ENCODE measurements around the gene DCHS2.

DCHS2 gene

DNA sequence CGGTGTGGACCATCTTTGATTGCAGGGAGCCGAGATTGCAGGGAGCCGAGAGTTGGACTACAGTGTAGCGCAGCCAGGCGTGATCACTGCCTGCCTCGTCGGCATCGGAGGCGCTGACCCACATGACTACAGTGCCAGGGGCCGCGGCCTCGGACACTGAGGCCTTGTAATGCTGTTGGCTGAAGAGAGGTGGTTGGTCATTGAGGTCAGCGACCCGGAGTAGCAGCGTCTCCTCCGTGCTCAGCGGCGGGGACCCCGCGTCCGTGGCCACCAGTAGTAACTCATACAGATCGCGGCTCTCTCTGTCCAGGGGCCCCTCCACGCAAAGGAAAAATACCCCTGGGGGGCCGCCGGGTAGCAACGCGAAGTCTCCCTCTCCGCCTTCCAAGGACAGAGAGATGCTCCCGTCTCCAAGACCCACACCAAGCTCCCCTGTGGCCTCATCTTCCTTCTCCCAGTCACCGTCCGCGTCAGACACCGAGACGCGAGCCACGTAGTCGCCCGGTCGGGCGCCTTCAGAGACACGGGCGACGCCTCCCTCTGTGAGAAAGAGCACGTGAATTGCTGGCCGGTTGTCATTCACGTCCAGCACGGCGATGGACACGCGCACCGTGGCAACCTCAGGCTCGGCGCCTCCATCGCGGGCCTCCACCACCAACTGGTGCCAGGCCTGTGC is 1.9 kb downstream of the DCHS2 start:
- no peak for DNase-seq (ENCODE audit: low read depth in 3 of 3)

DNA sequence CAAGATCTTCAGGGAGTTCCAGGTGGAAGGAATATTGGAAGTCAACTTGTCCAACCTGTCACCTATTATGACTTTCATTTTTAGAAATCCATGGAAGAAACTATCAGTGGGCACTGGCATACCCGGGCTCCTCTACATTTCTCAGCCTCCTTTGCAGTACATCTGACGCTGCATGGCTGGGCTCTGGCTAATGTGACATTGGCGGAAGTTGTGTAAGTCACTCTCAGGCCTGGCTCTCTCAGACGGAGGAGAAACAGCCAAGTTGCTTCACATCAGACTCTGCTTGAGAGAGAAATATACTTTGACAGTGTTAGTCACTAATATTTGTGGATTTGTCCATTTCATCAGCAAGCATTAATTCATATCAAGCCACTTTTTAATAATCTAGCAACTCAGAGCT is 4.5 kb downstream of the DCHS2 start:
- no peak for DNase-seq (ENCODE audit: low read depth in 3 of 3)

DNA sequence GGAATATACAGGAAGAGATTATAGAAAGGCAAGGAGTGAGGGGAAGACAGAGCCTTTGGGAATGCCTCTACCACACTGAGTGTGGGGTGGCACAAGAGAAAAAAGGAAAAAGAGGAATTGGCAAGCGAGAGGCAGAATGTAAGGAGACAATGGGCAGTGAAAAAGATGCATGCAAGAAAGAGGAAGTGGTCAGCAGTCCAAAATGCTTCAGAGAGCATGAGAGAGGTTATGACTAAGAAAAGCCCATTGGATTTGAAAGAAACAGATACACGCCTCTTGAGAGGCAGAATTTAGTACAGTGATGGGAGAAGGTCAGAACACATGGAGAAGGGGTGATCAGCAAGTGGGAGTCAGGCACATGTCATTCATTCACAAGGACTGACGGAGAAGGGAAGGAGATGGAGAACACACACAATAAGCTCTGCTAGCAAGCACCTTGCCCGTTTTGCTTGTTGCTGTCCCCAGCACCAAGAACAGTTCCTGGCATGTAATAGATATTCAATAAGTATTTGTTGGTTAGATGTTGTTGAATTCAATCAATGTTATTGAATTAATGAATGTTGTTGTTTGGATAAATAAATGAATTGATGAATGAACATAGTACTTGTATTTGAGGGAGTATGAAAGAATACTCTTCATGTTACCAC is 6.3 kb downstream of the DCHS2 start:
- DNase-seq (ENCODE audit: low read depth in 3 of 3): no peak

DNA sequence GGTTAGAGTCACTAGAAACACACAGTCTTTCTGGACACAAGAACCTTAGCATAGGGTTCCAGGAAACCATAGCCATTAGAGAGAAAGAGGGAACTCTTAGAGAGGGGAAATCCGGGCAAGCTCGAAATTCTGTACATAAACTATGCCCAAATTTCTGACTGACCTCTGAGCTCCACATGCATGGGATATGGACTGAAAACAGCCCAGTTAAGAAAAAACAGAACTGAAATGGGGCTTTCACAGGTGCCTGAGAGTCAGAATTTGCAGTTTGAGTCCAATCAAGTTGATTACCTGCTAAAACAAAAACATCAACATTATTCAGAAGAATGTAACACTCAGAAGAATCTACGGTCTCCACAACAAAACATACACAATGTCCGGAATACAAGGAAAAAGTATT is 13.1 kb downstream of the DCHS2 start:
- DNase-seq (ENCODE audit: low read depth in 3 of 3): no peak

DNA sequence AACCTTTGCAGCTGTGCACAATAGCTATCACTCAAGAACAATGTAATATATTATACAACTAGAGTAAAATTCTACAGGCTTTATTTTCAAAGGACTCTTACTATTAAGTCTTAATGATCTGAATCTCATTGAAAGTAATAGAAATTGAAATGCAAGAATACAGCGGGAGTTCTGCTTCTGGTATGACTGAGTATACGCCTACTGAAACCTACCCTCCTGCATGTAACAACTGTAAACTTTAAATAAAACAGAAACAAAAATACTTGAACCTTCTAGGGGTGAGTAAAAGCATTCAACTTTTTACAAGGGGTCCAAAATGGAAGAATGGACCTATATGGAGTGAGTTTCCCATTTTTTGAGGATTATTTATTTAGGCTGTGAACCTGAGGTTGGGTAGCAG is 13.5 kb downstream of the DCHS2 start:
- no peak for DNase-seq (ENCODE audit: low read depth in 3 of 3)

DNA sequence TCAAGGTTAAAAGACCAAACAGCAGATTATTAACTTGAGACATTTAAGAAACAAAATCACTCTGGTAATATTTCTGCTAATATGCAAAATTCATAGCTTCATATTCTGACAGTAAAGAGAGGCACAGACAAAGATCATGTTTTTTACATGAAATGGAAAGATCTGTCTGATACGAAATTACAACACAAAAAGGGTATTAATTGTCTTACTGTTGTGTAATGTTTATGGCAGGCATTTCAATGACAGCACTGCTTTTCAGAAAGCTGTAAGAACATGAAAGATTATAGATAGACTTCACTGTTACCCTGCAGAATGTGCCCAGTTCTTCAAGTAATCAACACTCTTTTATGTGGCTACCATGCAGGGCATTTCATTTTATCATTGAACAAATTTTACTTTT is 15.4 kb downstream of the DCHS2 start:
- DNase-seq (ENCODE audit: low read depth in 3 of 3): no peak

DNA sequence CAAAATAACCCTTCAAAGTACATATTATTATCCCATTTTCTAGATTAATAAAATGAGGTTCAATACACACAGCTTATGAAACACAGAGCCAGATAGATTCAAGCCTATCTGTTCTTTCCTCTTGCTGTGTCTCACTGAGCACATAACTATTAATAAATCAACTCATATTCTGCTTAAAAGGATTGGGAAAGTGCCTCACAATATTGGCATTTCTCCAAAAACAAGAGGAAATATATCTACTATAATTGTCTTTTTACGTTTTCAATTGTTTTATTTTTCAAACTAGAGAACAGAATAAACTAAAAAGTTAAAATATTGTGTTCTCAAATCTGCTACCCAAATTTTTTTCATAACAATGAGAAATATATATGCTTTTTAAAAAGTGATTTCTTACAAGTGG is 15.8 kb downstream of the DCHS2 start:
- DNase-seq (ENCODE audit: low read depth in 3 of 3): no peak

DNA sequence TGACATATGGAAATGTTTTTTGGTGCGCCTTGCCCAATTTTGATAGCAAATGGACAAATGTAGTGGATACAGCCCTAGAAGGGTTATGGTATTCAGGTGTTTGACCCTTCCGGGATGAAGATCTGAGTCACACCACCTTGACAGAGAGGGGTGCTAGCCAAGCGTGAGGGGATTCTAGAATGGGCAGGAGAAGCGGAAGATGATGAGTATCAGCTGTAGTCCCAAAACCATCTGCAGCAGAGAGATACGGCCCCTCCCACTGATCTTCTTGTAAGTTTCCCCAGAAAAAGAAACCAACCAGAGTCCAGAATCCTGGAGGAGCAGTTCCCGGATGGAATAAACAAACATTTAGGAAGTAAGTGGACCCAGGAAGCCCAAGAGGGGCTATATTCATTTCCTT is 18.1 kb downstream of the DCHS2 start:
- DNase-seq (ENCODE audit: low read depth in 3 of 3): no peak

DNA sequence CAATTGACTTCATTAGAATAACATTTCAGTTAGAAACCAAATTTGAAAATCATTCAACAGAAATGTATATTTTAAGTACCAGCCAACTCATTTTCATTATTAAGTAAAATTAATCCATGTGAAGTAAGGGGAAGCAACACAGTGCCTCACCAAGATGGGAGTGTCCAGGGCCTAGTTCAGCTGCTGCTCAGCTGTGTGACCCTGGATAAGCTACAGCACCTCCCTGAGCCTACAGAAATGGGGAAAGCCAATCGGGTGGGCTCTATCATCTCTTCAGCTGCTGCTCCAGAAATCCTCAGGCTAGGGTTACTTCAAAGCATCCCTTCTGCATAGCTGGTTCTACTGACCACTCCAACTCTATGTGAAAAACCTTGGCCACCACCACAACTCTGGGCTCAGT is 18.7 kb downstream of the DCHS2 start:
- no peak for DNase-seq (ENCODE audit: low read depth in 3 of 3)

DNA sequence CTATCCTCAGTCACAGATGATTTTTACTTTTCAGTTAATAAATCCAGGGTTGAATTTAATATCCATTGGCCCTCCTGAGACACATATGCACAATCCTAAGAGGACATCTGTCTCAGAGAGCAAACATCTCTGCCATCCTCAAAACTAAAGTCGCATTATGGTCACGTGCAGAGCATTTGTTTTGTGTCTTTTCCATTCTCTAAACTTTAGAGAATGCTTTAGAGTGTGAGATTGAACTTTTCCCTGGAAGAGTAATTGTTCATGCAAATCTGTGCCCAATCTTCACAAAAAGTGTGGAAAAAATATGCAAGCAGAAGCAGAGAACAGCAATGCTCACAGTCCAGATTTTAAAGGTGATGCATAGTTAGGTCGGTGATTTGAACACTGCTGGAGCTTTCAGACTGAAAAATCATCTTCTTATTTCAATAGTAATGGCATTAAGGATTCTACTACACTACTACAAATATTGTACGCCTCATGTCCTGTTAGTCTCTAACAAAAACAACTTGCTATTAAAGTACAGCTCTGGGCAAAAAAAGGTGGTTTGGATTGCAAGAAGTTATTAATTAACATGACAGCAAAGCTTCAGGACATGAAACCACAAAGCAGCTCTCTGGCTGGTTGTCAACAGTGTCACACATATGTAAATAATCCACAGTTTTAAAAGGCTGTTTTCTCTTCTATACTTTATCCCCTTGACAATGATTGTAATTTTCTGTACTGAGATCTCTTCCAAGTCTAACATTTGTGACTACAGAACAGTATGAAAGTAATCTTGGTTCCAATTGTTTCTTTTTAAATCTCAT is 19.9 kb downstream of the DCHS2 start:
- no peak for DNase-seq (ENCODE audit: low read depth in 3 of 3)

DNA sequence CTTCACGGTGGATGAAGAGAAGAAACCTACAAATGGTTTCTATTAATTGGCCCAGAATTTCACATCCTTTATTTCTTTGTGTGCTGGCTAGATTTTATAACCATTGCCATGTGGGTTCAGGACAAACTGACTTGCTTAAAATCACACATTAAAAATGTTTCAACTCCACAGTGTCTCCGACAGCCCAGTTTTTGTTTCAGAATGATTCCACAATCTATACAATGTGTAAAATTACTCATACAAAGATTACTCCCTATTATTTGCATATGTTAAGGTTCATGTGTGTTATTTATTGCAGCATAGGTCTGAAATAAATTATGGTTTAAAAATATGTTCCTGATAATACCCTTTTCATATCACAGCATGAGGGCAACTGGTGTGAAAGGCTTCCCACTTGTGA is 20.6 kb downstream of the DCHS2 start:
- no peak for DNase-seq (ENCODE audit: low read depth in 3 of 3)

DNA sequence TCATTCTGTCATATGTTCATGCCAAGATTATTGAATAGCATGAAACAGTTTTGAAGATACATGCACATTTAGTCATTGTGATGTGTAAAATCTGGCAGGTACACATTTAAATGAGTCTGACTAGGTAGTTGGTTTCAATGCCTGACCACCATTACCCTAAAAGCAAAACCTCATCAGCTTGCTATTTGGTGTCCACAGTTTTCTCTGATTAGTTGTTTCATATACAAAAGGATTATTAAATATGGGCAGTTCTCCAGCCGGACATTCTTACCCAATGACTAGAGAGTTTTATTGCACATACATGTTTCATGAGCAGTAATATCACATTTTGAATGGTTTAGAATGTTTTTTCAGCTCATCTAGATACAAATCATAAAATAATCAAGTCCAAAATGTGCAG is 23.7 kb downstream of the DCHS2 start:
- no peak for DNase-seq (ENCODE audit: low read depth in 3 of 3)

DNA sequence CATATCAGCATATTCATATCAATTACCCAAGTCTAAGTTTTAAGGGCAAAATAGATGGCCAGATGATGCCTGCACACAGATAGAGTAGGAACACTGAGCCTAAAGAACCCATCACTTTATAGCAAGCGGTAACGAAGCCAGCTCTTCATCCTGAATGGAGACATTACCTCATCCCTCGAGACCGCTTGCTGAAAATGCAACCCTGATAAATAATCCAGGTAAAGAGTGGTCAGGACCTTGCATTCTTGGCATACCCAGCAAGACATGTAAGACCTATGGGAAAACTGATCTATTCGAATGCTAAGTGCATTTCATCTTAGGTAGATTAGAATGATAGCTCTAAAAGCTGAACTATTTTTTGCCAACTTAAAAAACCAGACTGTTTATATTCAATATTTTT is 25.3 kb downstream of the DCHS2 start:
- no peak for DNase-seq (ENCODE audit: low read depth in 3 of 3)

DNA sequence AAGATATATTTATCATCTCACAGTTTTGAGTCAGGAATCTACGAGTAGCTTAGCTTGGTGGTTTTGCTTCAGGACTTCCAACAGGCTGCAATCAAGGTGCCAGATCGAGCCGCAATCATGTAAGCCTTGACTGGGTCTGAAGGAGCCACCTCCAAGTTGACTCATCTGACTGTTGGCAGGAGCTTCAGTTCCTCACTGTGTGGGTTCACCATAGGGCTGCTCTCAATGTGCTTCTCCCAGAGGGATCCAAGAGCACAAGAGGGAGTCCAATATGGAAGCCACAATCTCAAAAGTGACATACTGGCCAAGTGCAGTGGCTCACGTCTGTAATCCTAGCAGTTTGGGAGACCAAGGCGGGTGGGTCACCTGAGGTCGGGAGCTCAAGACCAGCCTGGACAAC is 26.5 kb downstream of the DCHS2 start:
- DNase-seq (ENCODE audit: low read depth in 3 of 3): no peak

DNA sequence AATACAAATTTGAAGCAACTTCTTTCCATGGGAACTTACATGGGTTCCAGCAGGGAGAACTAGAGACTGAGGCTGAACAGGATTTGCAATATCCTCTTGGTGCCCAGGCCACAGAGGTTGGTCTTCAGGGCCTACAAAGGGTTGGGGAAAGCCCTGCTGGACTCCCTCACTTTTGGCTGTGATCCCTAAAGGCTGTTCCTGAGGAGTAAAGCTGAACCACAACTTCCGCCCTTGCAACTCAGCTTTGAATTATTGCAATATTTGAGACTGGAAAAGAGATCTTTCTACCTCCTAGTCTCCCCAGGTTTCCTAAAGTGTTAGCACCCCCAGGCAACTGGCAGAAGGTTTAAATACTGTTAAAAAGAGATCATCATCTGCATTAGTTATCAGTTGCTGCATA is 26.9 kb downstream of the DCHS2 start:
- DNase-seq (ENCODE audit: low read depth in 3 of 3): no peak

DNA sequence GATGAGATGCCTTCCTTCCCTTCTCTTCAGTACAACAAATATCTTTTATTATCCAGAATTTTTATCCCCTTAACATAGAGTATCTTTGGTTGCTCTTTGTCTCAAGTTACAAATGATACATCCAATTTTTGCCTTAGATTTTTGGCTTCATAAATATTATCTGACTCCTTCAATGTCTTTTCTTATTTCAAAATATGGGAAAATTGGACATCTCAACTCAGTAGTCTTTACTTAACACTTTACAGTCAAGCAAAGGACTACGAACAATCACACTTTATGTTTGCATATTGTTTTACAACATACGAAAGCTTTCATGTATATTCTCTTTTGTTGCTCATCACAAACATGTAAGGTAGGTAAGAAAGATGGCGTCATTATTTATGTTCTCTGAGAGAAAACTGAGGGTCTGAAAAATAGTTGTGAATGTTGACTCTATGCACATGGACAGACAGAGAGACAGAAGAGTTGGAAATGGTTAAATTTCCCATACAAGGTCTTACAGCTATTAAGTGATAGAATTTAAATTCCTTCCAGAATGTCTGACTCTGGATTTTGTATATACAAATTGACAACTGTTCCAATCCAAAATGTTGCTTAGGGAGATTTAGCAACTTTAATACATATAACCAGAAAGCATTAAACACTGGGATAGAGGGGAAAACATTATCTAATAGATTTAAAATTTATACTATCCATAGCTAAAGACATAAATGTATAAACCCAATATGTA is 29.4 kb downstream of the DCHS2 start:
- no peak for DNase-seq (ENCODE audit: low read depth in 3 of 3)

DNA sequence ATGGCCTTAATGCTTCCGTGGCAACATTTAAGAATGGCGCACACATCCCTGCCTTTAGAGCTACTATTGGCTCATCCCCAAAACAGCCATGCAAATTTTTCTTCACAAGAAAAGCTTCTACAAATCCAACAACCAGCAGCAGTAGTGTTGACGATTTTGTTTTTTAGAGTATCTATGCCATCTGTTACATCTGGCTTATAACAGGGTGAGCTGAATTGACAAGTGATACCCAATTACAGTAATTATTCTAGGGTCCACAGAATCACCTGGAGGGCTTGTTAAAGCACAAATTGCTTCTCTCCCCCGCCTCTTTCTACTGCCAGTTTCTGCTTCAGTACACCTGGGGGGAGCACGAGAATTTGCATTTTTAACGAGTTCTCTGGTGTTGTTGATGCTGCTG is 34.1 kb downstream of the DCHS2 start:
- DNase-seq (ENCODE audit: low read depth in 3 of 3): no peak

DNA sequence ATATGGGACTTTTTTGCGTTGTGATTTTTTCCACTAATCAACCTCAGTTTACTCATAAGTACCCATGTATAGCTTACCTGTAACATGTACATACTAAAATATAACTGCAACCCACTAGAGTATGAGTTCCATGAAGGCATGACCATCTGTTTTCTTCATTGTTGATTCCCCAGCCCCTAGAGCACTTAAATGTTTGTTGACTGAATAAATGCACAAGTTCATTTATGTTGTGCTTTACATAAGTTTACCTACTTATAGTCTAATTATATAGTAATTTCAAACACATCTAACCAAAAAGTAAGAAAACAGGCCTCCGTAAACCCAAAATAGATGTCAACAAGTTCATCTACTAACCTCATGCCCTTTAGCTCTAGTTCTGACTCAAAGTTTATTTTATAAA is 34.7 kb downstream of the DCHS2 start:
- DNase-seq (ENCODE audit: low read depth in 3 of 3): no peak

DNA sequence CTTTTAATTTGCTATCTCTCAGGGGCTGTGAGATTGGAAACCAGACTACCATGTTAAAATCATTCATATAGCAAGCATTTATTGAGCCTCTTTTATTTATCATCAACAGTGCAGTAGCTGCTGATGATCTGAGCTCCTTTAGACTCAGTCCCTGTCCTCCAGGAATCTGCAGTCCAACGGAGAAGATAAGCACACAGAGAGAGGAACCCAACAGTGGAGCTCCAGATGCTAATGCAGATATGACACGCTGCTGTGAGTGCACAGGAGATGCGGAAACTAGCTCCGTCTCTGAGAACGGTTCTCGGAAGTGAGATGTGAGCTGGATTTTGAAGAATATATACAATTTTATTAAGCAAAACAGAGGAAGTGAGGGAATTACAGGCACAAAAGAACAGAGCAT is 35.4 kb downstream of the DCHS2 start:
- DNase-seq (ENCODE audit: low read depth in 3 of 3): no peak

DNA sequence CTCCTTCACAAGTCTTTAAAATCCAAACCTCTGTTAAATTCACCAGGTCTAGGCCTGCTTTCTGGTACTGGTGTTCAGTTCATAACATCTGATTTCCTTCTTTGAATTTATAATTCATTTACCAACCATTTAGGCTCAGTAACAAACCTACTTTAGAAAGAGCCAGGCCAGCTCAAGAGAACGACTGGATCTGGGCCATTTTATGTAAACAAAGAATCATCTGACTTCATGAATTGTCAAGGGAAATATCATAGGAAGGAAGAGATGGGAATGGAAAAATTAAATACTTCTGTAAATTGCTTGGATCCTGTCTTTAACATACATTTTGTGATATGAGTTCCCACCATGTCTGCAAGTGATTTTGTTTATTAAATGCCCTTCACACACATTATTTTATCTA is 36.5 kb downstream of the DCHS2 start:
- DNase-seq (ENCODE audit: low read depth in 3 of 3): no peak

DNA sequence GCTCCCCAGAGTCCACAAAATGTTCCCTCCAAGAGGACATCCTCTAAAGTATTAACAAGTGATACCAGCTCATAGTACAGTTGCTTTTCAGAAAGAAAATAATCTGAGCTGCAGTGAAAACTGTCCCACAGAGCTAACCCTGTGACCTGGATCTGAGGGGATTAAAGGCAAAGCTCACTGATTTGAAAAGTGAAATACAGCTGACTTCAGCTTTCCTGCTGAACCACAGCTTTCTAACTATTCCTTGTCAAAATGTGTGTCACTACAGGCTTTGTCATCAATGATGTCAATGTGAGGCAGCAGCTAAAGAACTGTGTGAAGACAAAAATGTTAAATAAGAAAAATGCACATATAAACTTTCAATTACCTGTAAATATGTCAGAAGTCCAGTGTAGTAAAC is 36.9 kb downstream of the DCHS2 start:
- DNase-seq (ENCODE audit: low read depth in 3 of 3): no peak

DNA sequence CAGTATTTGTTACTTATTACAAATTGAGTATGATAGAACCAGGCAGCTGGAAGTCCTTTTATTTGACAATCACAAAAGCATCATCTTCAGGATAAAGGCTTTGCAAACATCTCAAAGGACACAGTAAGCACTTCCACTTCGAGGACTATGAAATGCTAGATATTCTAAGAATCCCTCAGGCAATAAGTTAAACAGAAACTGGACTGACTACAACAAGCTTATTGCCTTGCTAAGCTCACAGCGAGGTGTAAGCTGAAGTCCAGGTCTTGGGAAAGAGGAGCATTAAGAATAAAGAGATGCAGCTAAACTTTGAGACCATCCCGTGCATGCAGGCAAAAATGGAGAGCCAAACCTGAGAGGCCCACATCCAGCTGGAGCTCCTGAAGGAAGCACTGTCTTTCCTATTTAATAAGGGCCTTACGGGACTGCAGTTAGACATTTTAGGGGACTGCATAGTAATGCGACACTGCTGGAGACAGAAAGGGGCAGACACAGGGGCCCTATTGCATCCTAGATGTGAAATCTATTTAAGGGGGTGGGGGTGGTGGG is 38.7 kb downstream of the DCHS2 start:
- DNase-seq (ENCODE audit: low read depth in 3 of 3): no peak

Measured in stimulated activated CD4-positive, alpha-beta T cell treated with anti-CD3 and anti-CD28 coated beads, TNF-alpha, amount 100 ng/mL, for 48 hours (primary cell).